Measurements from ENCODE around the gene MKLN1.

GRCh38 chr7:131321656-131322055 is 6.0 kb upstream of the MKLN1 start:
- no peak for TF ChIP-seq CTCF (IDR thresholded peaks at IDR 0.05)
- no peak for TF ChIP-seq POLR2A (IDR thresholded peaks at IDR 0.05)
